Measurements from ENCODE around the gene RNU1-1. TPM values are rescaled to one million over a fixed set of nuclear protein-coding genes. Genes with fewer than 3 reads are reported as not detected.
"Not testable (repeated sequence)": the region's sequence is repeated elsewhere in the genome, so short reads cannot be mapped to it uniquely, and the experiment has no call there.

RNU1-1 gene
- total and polyA plus RNA-seq, 2 of the 8 experiments (the other 6 are each of a cell fraction or from before 2014, with no cell fraction given): 145 to 1,303 TPM

DNA sequence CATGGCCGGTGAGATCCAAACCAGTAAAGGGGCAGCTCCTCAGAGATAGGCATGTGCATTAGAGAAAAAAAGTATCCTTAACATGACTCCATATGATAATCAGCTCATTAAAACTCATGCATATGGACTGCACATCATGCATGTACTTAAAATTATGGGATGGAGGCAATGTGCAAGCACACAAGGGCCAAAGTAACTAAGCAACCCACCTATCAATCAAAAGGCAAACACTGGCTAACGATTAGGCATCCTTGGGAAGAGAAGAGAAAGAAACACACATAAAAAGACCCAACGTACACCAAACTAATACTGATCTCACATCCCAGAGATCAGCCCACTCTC is 4.8 kb upstream of the RNU1-1 start:
- H2BK5ac ChIP-seq (ENCODE audit: low read depth, low read length); H3K27ac ChIP-seq (ENCODE audit: low read depth, low read length); H3K56ac ChIP-seq (replicated peaks; ENCODE audit: insufficient read length, low read depth, low read length); H2BK20ac ChIP-seq (ENCODE audit: low read length); H3K18ac ChIP-seq (ENCODE audit: extremely low read depth, low read length); H3K4me3 ChIP-seq (ENCODE audit: extremely low read depth in 1 of 4, insufficient read depth in 2 of 4, low read depth in 3 of 4, low read length in 4 of 4); H3K4me2 ChIP-seq (ENCODE audit: insufficient read depth in 1 of 2, low read depth in 2 of 2, low read length in 2 of 2); H3K4me1 ChIP-seq (replicated peaks in 1 of 4; ENCODE audit: control insufficient read depth in 3 of 4, insufficient read depth in 4 of 4, low read length in 3 of 4); POLR2A ChIA-PET (ENCODE audit: partially characterized antibody); DNase-seq (ENCODE audit: low read depth in 1 of 2, low spot score in 2 of 2); FAIRE-seq; H3K9ac ChIP-seq (replicated peaks in 1 of 4; ENCODE audit: extremely low read depth in 1 of 4, low read depth in 3 of 4, low read length in 3 of 4); H2BK120ac ChIP-seq (replicated peaks; ENCODE audit: low read depth, low read length); CTCF ChIA-PET (ENCODE audit: partially characterized antibody); H3K4ac ChIP-seq (replicated peaks; ENCODE audit: insufficient read length, low read depth, low read length); H3K9me3 ChIP-seq (ENCODE audit: insufficient read depth in 2 of 2, low read depth in 1 of 2, low read length in 1 of 2); H4K20me1 ChIP-seq (replicated peaks in 1 of 2; ENCODE audit: control insufficient read depth in 1 of 2, insufficient read depth in 2 of 2, low read length in 2 of 2); H3K36me3 ChIP-seq (ENCODE audit: control insufficient read depth in 2 of 4, insufficient read depth in 4 of 4, low read length in 3 of 4); H2AK5ac ChIP-seq (ENCODE audit: low read depth, low read length); H2BK15ac ChIP-seq (ENCODE audit: low read length); H3K23ac ChIP-seq (ENCODE audit: insufficient read length); H3K14ac ChIP-seq (ENCODE audit: insufficient read length); H2BK12ac ChIP-seq (ENCODE audit: low read depth, low read length); H3K79me2 ChIP-seq (ENCODE audit: control insufficient read depth in 1 of 2, insufficient read depth in 2 of 2, low read length in 2 of 2); H3K23me2 ChIP-seq (ENCODE audit: low read depth, low read length); H3K27me3 ChIP-seq (replicated peaks in 1 of 4; ENCODE audit: control insufficient read depth in 3 of 4, extremely low read depth in 1 of 4, insufficient read depth in 3 of 4, low read length in 3 of 4); H4K91ac ChIP-seq (replicated peaks; ENCODE audit: insufficient read length, low read length); H4K5ac ChIP-seq (ENCODE audit: insufficient read length, low read depth, low read length); H2AFZ ChIP-seq (ENCODE audit: low read length); H3K79me1 ChIP-seq (ENCODE audit: low read depth, low read length); H4K8ac ChIP-seq (ENCODE audit: extremely low read depth, insufficient read depth, low read length): not testable (repeated sequence)
- 77% methylated on average over 2 of the region's 3 CpGs; no CpG with 5 or more reads in 1 of the 2 experiments for WGBS, 2 experiments (ENCODE audit: extremely low coverage in 1 of 2, insufficient coverage in 1 of 2, insufficient read length in 1 of 2, insufficient replicate concordance in 2 of 2, low coverage in 1 of 2, low lambda C conversion rate in 2 of 2, missing lambda C conversion rate in 1 of 2)

DNA sequence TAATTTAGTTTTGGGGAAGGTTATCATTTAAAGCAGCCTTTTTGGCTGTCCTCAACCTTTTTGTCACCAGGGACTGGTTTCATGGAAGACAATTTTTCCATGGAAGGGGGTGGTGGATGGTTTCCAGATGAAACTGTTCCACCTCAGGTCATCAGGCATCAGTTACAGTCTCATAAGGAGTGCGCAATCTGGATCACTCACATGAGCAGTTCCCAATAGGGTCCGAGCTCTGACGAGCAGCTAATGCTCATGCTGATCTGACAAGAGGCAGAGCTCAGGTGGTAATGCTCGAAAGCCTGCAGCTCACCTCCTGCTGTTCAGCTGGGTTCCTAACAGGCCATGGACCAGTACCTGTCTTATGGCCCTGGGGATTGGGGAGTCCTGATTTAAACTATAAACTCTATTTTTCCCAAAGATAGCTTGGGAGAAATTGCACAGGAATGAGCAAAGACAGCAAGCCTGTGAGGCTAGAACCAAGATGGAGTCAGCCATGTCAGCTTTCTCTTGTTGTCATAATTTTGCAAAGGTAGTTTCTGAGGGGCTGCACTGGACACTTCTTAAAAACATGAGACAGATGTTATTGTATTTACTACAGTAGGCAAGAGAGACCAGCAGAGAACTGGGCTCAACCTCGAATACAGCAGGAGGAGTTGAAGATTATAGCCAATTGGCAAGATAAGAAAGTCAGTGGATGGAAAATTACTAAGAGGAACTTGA is 2.8 kb upstream of the RNU1-1 start:
- CTCF ChIA-PET (ENCODE audit: partially characterized antibody); H3K18ac ChIP-seq (ENCODE audit: extremely low read depth, low read length); H3K56ac ChIP-seq (replicated peaks; ENCODE audit: insufficient read length, low read depth, low read length); H3K23ac ChIP-seq (ENCODE audit: insufficient read length); H3K79me2 ChIP-seq (ENCODE audit: control insufficient read depth in 1 of 2, insufficient read depth in 2 of 2, low read length in 2 of 2); H3K4me1 ChIP-seq (replicated peaks in 1 of 4; ENCODE audit: control insufficient read depth in 3 of 4, insufficient read depth in 4 of 4, low read length in 3 of 4); H3K14ac ChIP-seq (ENCODE audit: insufficient read length); H2BK20ac ChIP-seq (ENCODE audit: low read length); H3K27ac ChIP-seq (ENCODE audit: low read depth, low read length); H3K36me3 ChIP-seq (ENCODE audit: control insufficient read depth in 2 of 4, insufficient read depth in 4 of 4, low read length in 3 of 4); H2BK15ac ChIP-seq (ENCODE audit: low read length); FAIRE-seq; DNase-seq (ENCODE audit: low read depth in 1 of 2, low spot score in 2 of 2); H2BK120ac ChIP-seq (replicated peaks; ENCODE audit: low read depth, low read length); H3K4ac ChIP-seq (replicated peaks; ENCODE audit: insufficient read length, low read depth, low read length); H4K20me1 ChIP-seq (replicated peaks in 1 of 2; ENCODE audit: control insufficient read depth in 1 of 2, insufficient read depth in 2 of 2, low read length in 2 of 2); H2AFZ ChIP-seq (ENCODE audit: low read length); H4K8ac ChIP-seq (ENCODE audit: extremely low read depth, insufficient read depth, low read length); H3K9ac ChIP-seq (replicated peaks in 1 of 4; ENCODE audit: extremely low read depth in 1 of 4, low read depth in 3 of 4, low read length in 3 of 4); H3K9me3 ChIP-seq (ENCODE audit: insufficient read depth in 2 of 2, low read depth in 1 of 2, low read length in 1 of 2); H3K23me2 ChIP-seq (ENCODE audit: low read depth, low read length); H4K5ac ChIP-seq (ENCODE audit: insufficient read length, low read depth, low read length); H3K27me3 ChIP-seq (replicated peaks in 1 of 4; ENCODE audit: control insufficient read depth in 3 of 4, extremely low read depth in 1 of 4, insufficient read depth in 3 of 4, low read length in 3 of 4); H3K4me2 ChIP-seq (ENCODE audit: insufficient read depth in 1 of 2, low read depth in 2 of 2, low read length in 2 of 2); H4K91ac ChIP-seq (replicated peaks; ENCODE audit: insufficient read length, low read length); H3K79me1 ChIP-seq (ENCODE audit: low read depth, low read length); H3K4me3 ChIP-seq (ENCODE audit: extremely low read depth in 1 of 4, insufficient read depth in 2 of 4, low read depth in 3 of 4, low read length in 4 of 4); H2BK5ac ChIP-seq (ENCODE audit: low read depth, low read length); H2BK12ac ChIP-seq (ENCODE audit: low read depth, low read length); H2AK5ac ChIP-seq (ENCODE audit: low read depth, low read length): not testable (repeated sequence)
- WGBS, 2 experiments (ENCODE audit: extremely low coverage in 1 of 2, insufficient coverage in 1 of 2, insufficient read length in 1 of 2, insufficient replicate concordance in 2 of 2, low coverage in 1 of 2, low lambda C conversion rate in 2 of 2, missing lambda C conversion rate in 1 of 2): 71% methylated on average over 5 of the region's 5 CpGs; no CpG with 5 or more reads in 1 of the 2 experiments
- POLR2A ChIA-PET (ENCODE audit: partially characterized antibody): interaction anchor here (1.3 to 1.5 kb wide), 2 partner anchors 76 to 99 kb away, joined by 3 read pairs; partner anchors contain the start of gene NECAP2

Measured in H1 (cell line).